Prostate gland (tissue), 2 donors: ENCODE results near the gene URB2. TPM values are rescaled to one million over a fixed set of nuclear protein-coding genes. Genes with fewer than 3 reads are reported as not detected.

Experiments used
- DNase-seq: peaks from one replicate; pipeline ENCODE4 v3.0.0-alpha.2; 2019; ENCODE audit warnings: low spot score
- H3K27ac ChIP-seq, 2 donors: fragments of 200-600 bp; sonication (generic); 2 replicates each; pipeline ENCODE4 v1.5.1; 2017 to 2019
- H3K27me3 ChIP-seq: fragments of 200-600 bp; sonication (generic); replicated peaks from 2 replicates; pipeline ENCODE4 v1.5.1; 2019; ENCODE audit not compliant: insufficient read depth
- H3K36me3 ChIP-seq, 2 donors: fragments of 200-600 bp; sonication (generic); 1 replicate in 1 of 2; 2 replicates in 1 of 2; pipeline versions ENCODE4 v1.5.1 to v1.8.1; 2017 to 2019
- H3K4me1 ChIP-seq: fragments of 200-600 bp; sonication (generic); replicated peaks from 2 replicates; pipeline ENCODE4 v1.5.1; 2019
- H3K4me3 ChIP-seq, 2 donors: fragments of 200-600 bp; sonication (generic); 2 replicates each; pipeline ENCODE4 v1.5.1; 2017 to 2019
- H3K9me3 ChIP-seq: fragments of 200-600 bp; sonication (generic); 2 replicates; pipeline ENCODE4 v1.5.1; 2017
- CTCF ChIP-seq, 4 experiments: fragments of 200-600 bp in 2 of 4; fragments of 450-650 bp in 2 of 4; sonication (generic) in 2 of 4; IDR thresholded peaks; 1 replicate in 3 of 4; 2 replicates in 1 of 4; pipeline ENCODE4 v1.5.1; 2016 to 2019; ENCODE audit warnings: antibody characterized with exemption in 4 of 4, mild to moderate bottlenecking in 2 of 4, moderate library complexity in 2 of 4
- POLR2A ChIP-seq: fragments of 450-650 bp; IDR thresholded peaks from one replicate; pipeline ENCODE4 v1.6.1; 2016; ENCODE audit warnings: antibody characterized with exemption, mild to moderate bottlenecking
- POLR2AphosphoS5 ChIP-seq: sonication (generic); formaldehyde crosslinking; IDR thresholded peaks from one replicate; pipeline ENCODE4 v1.6.1; 2017; ENCODE audit warnings: antibody characterized with exemption
- WGBS: methylation state at CpG from one replicate; pipeline ENCODE4 v1.1.5; 2018; 5-methylcytosine and 5-hydroxymethylcytosine counted together
- intact Hi-C: fragments of 100-400 bp; cut with DNase I; formaldehyde crosslinking; loops from one replicate; pipeline ENCODE4 v1.14.2; 2022
- total RNA-seq, 2 donors: library from RNA; depleted of rRNA; stranded (reverse); fragments of >200 nt; gene quantifications; one replicate each; pipeline ENCODE4 v1.1.0, GENCODE V29; 2016

The URB2 gene
- total RNA-seq, 2 donors from 2014 or later: 5.6 to 11.9 TPM

- no peak overlapping the region for H3K27ac ChIP-seq
- WGBS: 31% methylated on average over 1 of the region's 1 CpG
- no peak for DNase-seq
- no peak overlapping the region for H3K4me3 ChIP-seq
- TF ChIP-seq POLR2A (no peak), CTCF (IDR thresholded peaks at IDR 0.05) (no peak), POLR2AphosphoS5 (no peak)
- no peaks in the 10 kb centered on the region for H3K4me1 ChIP-seq
- H3K9me3 ChIP-seq: no peaks in the 10 kb centered on the region
- intact Hi-C loops: no loop called here
- H3K36me3 ChIP-seq: no peaks in the 10 kb centered on the region
- H3K27me3 ChIP-seq: no peaks in the 10 kb centered on the region
Measured at GRCh38 chr1:229690662-229691061, 64.6 kb downstream of the URB2 start.

- no peak for DNase-seq
- intact Hi-C loops: no loop called here
- 76% methylated on average over 6 of the region's 6 CpGs for WGBS
- TF ChIP-seq CTCF (IDR thresholded peaks at IDR 0.05) (no peak), POLR2A (no peak), POLR2AphosphoS5 (no peak)
- no peak overlapping the region for H3K4me3 ChIP-seq
- no peaks in the 10 kb centered on the region for H3K9me3 ChIP-seq
- H3K4me1 ChIP-seq: no peaks in the 10 kb centered on the region
- H3K36me3 ChIP-seq: no peaks in the 10 kb centered on the region
- no peaks in the 10 kb centered on the region for H3K27me3 ChIP-seq
- H3K27ac ChIP-seq: no peak overlapping the region
Measured at GRCh38 chr1:229691362-229691761, 65.3 kb downstream of the URB2 start.

- H3K9me3 ChIP-seq: no peaks in the 10 kb centered on the region
- WGBS: 79% methylated on average over 10 of the region's 10 CpGs
- H3K27me3 ChIP-seq: no peaks in the 10 kb centered on the region
- no peak overlapping the region for H3K4me3 ChIP-seq
- no peaks in the 10 kb centered on the region for H3K4me1 ChIP-seq
- no peak overlapping the region for H3K27ac ChIP-seq
- H3K36me3 ChIP-seq: no peaks in the 10 kb centered on the region
- DNase-seq: no peak
- intact Hi-C loops: no loop called here
- TF ChIP-seq CTCF (IDR thresholded peaks at IDR 0.05) (no peak), POLR2AphosphoS5 (no peak), POLR2A (no peak)
Measured at GRCh38 chr1:229693129-229693900, 67.3 kb downstream of the URB2 start.

DNA sequence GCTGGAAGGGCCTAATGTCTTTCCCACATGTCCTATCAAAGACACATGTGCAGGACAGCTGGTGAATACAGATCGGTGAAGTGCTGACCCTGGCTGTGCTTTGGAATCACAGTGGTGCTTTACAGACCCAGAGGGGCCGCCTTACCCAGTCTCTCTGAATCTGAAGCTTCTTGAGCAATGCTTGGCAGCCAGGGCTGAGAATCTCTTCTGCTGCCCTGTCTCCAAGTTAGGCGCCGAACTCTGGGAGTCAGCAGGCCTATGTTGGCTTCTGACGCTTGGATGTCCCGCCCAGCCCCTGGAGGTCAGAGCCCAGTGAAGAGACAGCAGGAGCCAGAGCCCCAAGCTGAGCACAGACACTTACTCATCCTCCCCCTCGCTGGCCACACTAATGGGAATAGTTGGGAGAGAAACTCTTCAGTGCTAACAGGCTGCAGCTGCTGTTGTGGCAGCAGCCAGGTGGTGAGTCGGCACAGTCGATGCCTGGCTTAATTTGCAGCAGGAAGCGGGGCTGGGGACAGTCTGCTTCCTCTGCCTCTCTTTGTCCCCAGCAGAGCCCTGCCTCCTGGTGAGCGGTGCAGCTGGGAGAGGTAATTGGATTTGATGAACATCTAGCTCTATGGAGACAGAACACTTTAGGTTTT lies 68.1 kb downstream of the URB2 start:
- Histone ChIP-seq H3K4me3 (no peak overlapping the region), H3K27ac (no peak overlapping the region), H3K4me1 (no peaks in the 10 kb centered on the region), H3K27me3 (no peaks in the 10 kb centered on the region), H3K36me3 (no peaks in the 10 kb centered on the region), H3K9me3 (no peaks in the 10 kb centered on the region)
- TF ChIP-seq CTCF (IDR thresholded peaks at IDR 0.05) (no peak), POLR2AphosphoS5 (no peak)
- no peak for DNase-seq
- intact Hi-C loops: no loop called here
- 61% methylated on average over 6 of the region's 11 CpGs for WGBS

DNA sequence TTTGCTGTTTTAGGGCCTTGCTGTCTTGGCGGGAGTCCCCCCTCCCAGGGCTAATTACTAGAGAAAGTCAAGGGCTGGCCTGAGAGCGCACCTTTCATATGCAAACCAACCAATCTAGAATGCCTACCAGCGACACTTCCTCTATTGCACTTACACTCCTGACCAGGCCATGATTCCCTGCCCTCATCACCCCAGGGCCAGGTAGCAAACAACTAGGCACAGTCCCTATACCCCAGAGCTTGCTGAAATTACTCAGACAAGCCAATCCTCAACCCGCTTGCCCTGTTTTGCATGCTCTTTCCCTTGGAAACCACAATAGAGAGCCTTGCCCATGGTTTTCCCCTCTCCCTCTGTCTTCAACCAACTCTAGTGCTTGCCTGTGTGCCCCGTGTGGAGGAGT lies 70.3 kb downstream of the URB2 start:
- no peaks in the 10 kb centered on the region for H3K27me3 ChIP-seq
- TF ChIP-seq POLR2AphosphoS5 (no peak), CTCF (IDR thresholded peaks at IDR 0.05) (no peak), POLR2A (no peak)
- H3K36me3 ChIP-seq: no peaks in the 10 kb centered on the region
- WGBS: 96% methylated on average over 5 of the region's 5 CpGs
- H3K27ac ChIP-seq: no peak overlapping the region
- no peak overlapping the region for H3K4me3 ChIP-seq
- intact Hi-C loops: no loop called here
- H3K9me3 ChIP-seq: no peaks in the 10 kb centered on the region
- DNase-seq: no peak
- H3K4me1 ChIP-seq: no peaks in the 10 kb centered on the region
